Activated CD8-positive, alpha-beta memory T cell treated with anti-CD3 and anti-CD28 coated beads for 1 hour (primary cell): ENCODE data around the gene EPN1.

Source experiments
- DNase-seq, 2 donors: peaks; one replicate each; pipeline ENCODE4 v3.0.0-alpha.2; 2020; ENCODE audit warnings: low read depth in 1 of 2; ENCODE audit errors: extremely low read depth in 1 of 2

Gene EPN1

GRCh38 chr19:55646889-55647731, 27.9 kb upstream of the EPN1 start:
- no peak for DNase-seq

GRCh38 chr19:55647732-55648584, 27.1 kb upstream of the EPN1 start, which contains the start of gene CCDC106:
CCDC106 (plus strand) TSS chr19:55648212; CDS start chr19:55649047, 835 bp downstream.
- no peak for DNase-seq

- no peak for DNase-seq
Measured at GRCh38 chr19:55648585-55649267, 26.3 kb upstream of the EPN1 start.

- DNase-seq: no peak
Measured at GRCh38 chr19:55649268-55650125, 25.5 kb upstream of the EPN1 start.

- DNase-seq: no peak
Measured at GRCh38 chr19:55650126-55650557, 24.9 kb upstream of the EPN1 start.

GRCh38 chr19:55650602-55651230, 24.3 kb upstream of the EPN1 start:
- no peak for DNase-seq

- DNase-seq: no peak
Measured at GRCh38 chr19:55651236-55651635, 23.8 kb upstream of the EPN1 start.

GRCh38 chr19:55652311-55653128, 22.5 kb upstream of the EPN1 start:
- no peak for DNase-seq

GRCh38 chr19:55653651-55654322, 21.2 kb upstream of the EPN1 start:
- DNase-seq: peak; percentile 98 to 100

- DNase-seq: peak; percentile 91 to 99
Measured at GRCh38 chr19:55654323-55654867, 20.6 kb upstream of the EPN1 start.

- DNase-seq: peak; percentile 94 to 97
Measured at GRCh38 chr19:55654868-55655647, 20.0 kb upstream of the EPN1 start, which contains the start of gene U2AF2. U2AF2 (plus strand) TSS chr19:55655035; CDS start chr19:55655105, 70 bp downstream.

GRCh38 chr19:55655648-55656040, 19.4 kb upstream of the EPN1 start:
- no peak for DNase-seq

GRCh38 chr19:55656552-55656951, 18.5 kb upstream of the EPN1 start:
- DNase-seq: no peak

- no peak for DNase-seq
Measured at GRCh38 chr19:55656988-55657747, 17.9 kb upstream of the EPN1 start.

- no peak for DNase-seq
Measured at GRCh38 chr19:55658846-55659459, 16.1 kb upstream of the EPN1 start.

GRCh38 chr19:55659822-55660221, 15.2 kb upstream of the EPN1 start:
- DNase-seq: no peak
